Measurements from ENCODE around the gene CERS6.

Gene CERS6

GRCh38 chr2:168713325-168713724 lies 257.3 kb downstream of the CERS6 start:
- no peak for DNase-seq

- no peak for DNase-seq
Measured at GRCh38 chr2:168715849-168716248, 259.8 kb downstream of the CERS6 start.

GRCh38 chr2:168716839-168717238 lies 260.8 kb downstream of the CERS6 start:
- DNase-seq: no peak

GRCh38 chr2:168717790-168718502 lies 261.9 kb downstream of the CERS6 start:
- DNase-seq: no peak

- DNase-seq: no peak
Measured at GRCh38 chr2:168718622-168719021, 262.6 kb downstream of the CERS6 start.

GRCh38 chr2:168719446-168719845 lies 263.4 kb downstream of the CERS6 start:
- DNase-seq: no peak

GRCh38 chr2:168722592-168722991 lies 266.5 kb downstream of the CERS6 start:
- DNase-seq: no peak

- no peak for DNase-seq
Measured at GRCh38 chr2:168723275-168723899, 267.3 kb downstream of the CERS6 start.

- DNase-seq: no peak
Measured at GRCh38 chr2:168726375-168726774, 270.3 kb downstream of the CERS6 start.

GRCh38 chr2:168727904-168728470 lies 271.9 kb downstream of the CERS6 start:
- DNase-seq: no peak

GRCh38 chr2:168729455-168729854 lies 273.4 kb downstream of the CERS6 start:
- DNase-seq: no peak

GRCh38 chr2:168730344-168730743 lies 274.3 kb downstream of the CERS6 start:
- no peak for DNase-seq

- no peak for DNase-seq
Measured at GRCh38 chr2:168731002-168731401, 274.9 kb downstream of the CERS6 start.

- DNase-seq: no peak
Measured at GRCh38 chr2:168731616-168732015, 275.5 kb downstream of the CERS6 start.

- DNase-seq: no peak
Measured at GRCh38 chr2:168732100-168732499, 276.0 kb downstream of the CERS6 start.

- DNase-seq: no peak
Measured at GRCh38 chr2:168732506-168732905, 276.4 kb downstream of the CERS6 start.

- no peak for DNase-seq
Measured at GRCh38 chr2:168734199-168734760, 278.2 kb downstream of the CERS6 start.

- no peak for DNase-seq
Measured at GRCh38 chr2:168736649-168737445, 280.8 kb downstream of the CERS6 start.

- DNase-seq: no peak
Measured at GRCh38 chr2:168738062-168738461, 282.0 kb downstream of the CERS6 start.

- no peak for DNase-seq
Measured at GRCh38 chr2:168740360-168740759, 284.3 kb downstream of the CERS6 start.

GRCh38 chr2:168740788-168741187 lies 284.7 kb downstream of the CERS6 start:
- DNase-seq: no peak

- DNase-seq: no peak
Measured at GRCh38 chr2:168742258-168742932, 286.3 kb downstream of the CERS6 start.

GRCh38 chr2:168744844-168745243 lies 288.8 kb downstream of the CERS6 start:
- DNase-seq: no peak
